Activated gamma-delta T cell (primary cell): Measurements from ENCODE around the gene TIMELESS.
A peak's percentile ranks its signal among the peaks of the same experiment; 100 is the strongest.
"Not testable (repeated sequence)": the region's sequence is repeated elsewhere in the genome, so short reads cannot be mapped to it uniquely, and the experiment has no call there.

Experiments
- DNase-seq: peaks from one replicate; lab custom pipeline; 2025; lab: John Stamatoyannopoulos, UW
- total RNA-seq, 2 donors: gene quantifications; one replicate each; lab custom pipeline; 2026; lab: John Stamatoyannopoulos, UW

The TIMELESS gene
- total RNA-seq: 18.5 to 21.4 reads per million in 2 donors

- DNase-seq: peak; percentile 70
Observed at GRCh38 chr12:56448860-56449621, at the start of gene TIMELESS. TIMELESS (minus strand) TSS chr12:56449426; CDS start chr12:56434170, 15,256 bp downstream.

- not testable (repeated sequence) for DNase-seq
Observed at GRCh38 chr12:56498126-56498902, 49.1 kb upstream of the TIMELESS start.

- DNase-seq: not testable (repeated sequence)
Observed at GRCh38 chr12:56496704-56497103, 47.5 kb upstream of the TIMELESS start.

GRCh38 chr12:56494481-56494880, 45.3 kb upstream of the TIMELESS start:
- not testable (repeated sequence) for DNase-seq

GRCh38 chr12:56494106-56494415, 44.8 kb upstream of the TIMELESS start:
- DNase-seq: not testable (repeated sequence)

- DNase-seq: not testable (repeated sequence)
Observed at GRCh38 chr12:56493409-56494105, 44.3 kb upstream of the TIMELESS start.

- DNase-seq: no peak
Observed at GRCh38 chr12:56490360-56490759, 41.1 kb upstream of the TIMELESS start.

GRCh38 chr12:56488041-56488955, 39.1 kb upstream of the TIMELESS start, which contains the start of gene GLS2:
GLS2 (minus strand) TSS chr12:56488161; CDS start chr12:56488118, 43 bp downstream.
- DNase-seq: peak; percentile 31

- DNase-seq: no peak
Observed at GRCh38 chr12:56487448-56488040, 38.3 kb upstream of the TIMELESS start.

GRCh38 chr12:56486694-56487093, 37.5 kb upstream of the TIMELESS start:
- DNase-seq: no peak

- DNase-seq: no peak
Observed at GRCh38 chr12:56484566-56484965, 35.3 kb upstream of the TIMELESS start.

GRCh38 chr12:56479625-56480024, 30.4 kb upstream of the TIMELESS start:
- no peak for DNase-seq

GRCh38 chr12:56477521-56478225, 28.4 kb upstream of the TIMELESS start:
- no peak for DNase-seq

GRCh38 chr12:56476972-56477432, 27.8 kb upstream of the TIMELESS start:
- DNase-seq: no peak

GRCh38 chr12:56476143-56476542, 26.9 kb upstream of the TIMELESS start:
- no peak for DNase-seq

GRCh38 chr12:56474389-56474788, 25.2 kb upstream of the TIMELESS start:
- no peak for DNase-seq

- no peak for DNase-seq
Observed at GRCh38 chr12:56469007-56469930, 20.0 kb upstream of the TIMELESS start.

- peak; percentile 85 for DNase-seq
Observed at GRCh38 chr12:56468216-56469006, 19.2 kb upstream of the TIMELESS start, which contains the start of gene SPRYD4. SPRYD4 (plus strand) TSS chr12:56468578; CDS start chr12:56468592, 14 bp downstream.
